ENCODE results near the gene CSDE1. TPM values are rescaled to one million over a fixed set of nuclear protein-coding genes. Genes with fewer than 3 reads are reported as not detected.

The CSDE1 gene
- total and polyA plus RNA-seq, 5 donors: 227 to 819 (median 731) TPM

- Histone ChIP-seq H3K27ac (ENCODE audit: low read length) (no peak overlapping the region), H3K9me3 (ENCODE audit: control insufficient read depth, low read length) (no peaks in the 10 kb centered on the region), H3K27me3 (ENCODE audit: control insufficient read depth, insufficient read depth) (no peaks in the 10 kb centered on the region), H3K4me3 (ENCODE audit: low read length) (no peak overlapping the region), H3K4me1 (ENCODE audit: control insufficient read depth, insufficient read depth, low read length) (no peaks in the 10 kb centered on the region)
- WGBS: 55% methylated on average over 2 of the region's 2 CpGs
- DNase-seq (no peak), ATAC-seq (no peak)
- intact Hi-C loops (cut with DNase I): no loop called here
These were observed 55.9 kb downstream of the CSDE1 start for GRCh38 chr1:114701931-114702330.

GRCh38 chr1:114700036-114700600, 57.7 kb downstream of the CSDE1 start:
- Histone ChIP-seq H3K9me3 (ENCODE audit: control insufficient read depth, low read length) (no peaks in the 10 kb centered on the region), H3K27ac (ENCODE audit: low read length) (no peak overlapping the region), H3K4me3 (ENCODE audit: low read length) (no peak overlapping the region), H3K27me3 (ENCODE audit: control insufficient read depth, insufficient read depth) (no peaks in the 10 kb centered on the region), H3K4me1 (ENCODE audit: control insufficient read depth, insufficient read depth, low read length) (no peaks in the 10 kb centered on the region)
- WGBS: 42% methylated on average over 4 of the region's 4 CpGs
- ATAC-seq (no peak), DNase-seq (no peak)
- intact Hi-C loops (cut with DNase I): no loop called here

- ATAC-seq (no peak), DNase-seq (no peak)
- Histone ChIP-seq H3K9me3 (ENCODE audit: control insufficient read depth, low read length) (no peaks in the 10 kb centered on the region), H3K27me3 (ENCODE audit: control insufficient read depth, insufficient read depth) (no peaks in the 10 kb centered on the region), H3K4me3 (ENCODE audit: low read length) (no peak overlapping the region), H3K27ac (ENCODE audit: low read length) (no peak overlapping the region), H3K4me1 (ENCODE audit: control insufficient read depth, insufficient read depth, low read length) (no peaks in the 10 kb centered on the region)
- intact Hi-C loops (cut with DNase I): no loop called here
These were observed 61.0 kb downstream of the CSDE1 start for GRCh38 chr1:114696810-114697209.

- H3K4me1 ChIP-seq (ENCODE audit: control insufficient read depth, insufficient read depth, low read length): no peaks in the 10 kb centered on the region
- intact Hi-C loops (cut with DNase I): no loop called here
- 71% methylated on average over 6 of the region's 6 CpGs for WGBS
- no peaks in the 10 kb centered on the region for H3K9me3 ChIP-seq (ENCODE audit: control insufficient read depth, low read length)
- no peak for ATAC-seq
- H3K4me3 ChIP-seq (ENCODE audit: low read length): no peak within 1 kb of the TSS
- no peak for DNase-seq
- H3K27ac ChIP-seq (ENCODE audit: low read length): no peak within 1 kb of the TSS
- no peaks in the 10 kb centered on the region for H3K27me3 ChIP-seq (ENCODE audit: control insufficient read depth, insufficient read depth)
These were observed 62.2 kb downstream of the CSDE1 start, which contains the start of gene AMPD1 for GRCh38 chr1:114695430-114696058. Gene AMPD1, minus strand, starts transcription at chr1:114695546. Its CDS starts 75 bp downstream, at chr1:114695471.

GRCh38 chr1:114694540-114695310, 63.1 kb downstream of the CSDE1 start:
- Histone ChIP-seq H3K4me3 (ENCODE audit: low read length) (no peak overlapping the region), H3K4me1 (ENCODE audit: control insufficient read depth, insufficient read depth, low read length) (no peaks in the 10 kb centered on the region), H3K9me3 (ENCODE audit: control insufficient read depth, low read length) (no peaks in the 10 kb centered on the region), H3K27me3 (ENCODE audit: control insufficient read depth, insufficient read depth) (no peaks in the 10 kb centered on the region), H3K27ac (ENCODE audit: low read length) (no peak overlapping the region)
- WGBS: 83% methylated on average over 9 of the region's 9 CpGs
- DNase-seq: no peak
- no peak for ATAC-seq
- intact Hi-C loops (cut with DNase I): no loop called here

- WGBS: 95% methylated on average over 3 of the region's 3 CpGs
- Histone ChIP-seq H3K4me3 (ENCODE audit: low read length) (no peak overlapping the region), H3K27ac (ENCODE audit: low read length) (no peak overlapping the region), H3K27me3 (ENCODE audit: control insufficient read depth, insufficient read depth) (no peaks in the 10 kb centered on the region), H3K4me1 (ENCODE audit: control insufficient read depth, insufficient read depth, low read length) (no peaks in the 10 kb centered on the region), H3K9me3 (ENCODE audit: control insufficient read depth, low read length) (no peaks in the 10 kb centered on the region)
- ATAC-seq: no peak
- no peak for DNase-seq
- intact Hi-C loops (cut with DNase I): no loop called here
These were observed 64.8 kb downstream of the CSDE1 start for GRCh38 chr1:114692947-114693346.

- intact Hi-C loops (cut with DNase I): no loop called here
- Histone ChIP-seq H3K27me3 (ENCODE audit: control insufficient read depth, insufficient read depth) (peaks cover 4% of the 10 kb centered on the region), H3K4me1 (ENCODE audit: control insufficient read depth, insufficient read depth, low read length) (no peaks in the 10 kb centered on the region), H3K27ac (ENCODE audit: low read length) (no peak overlapping the region), H3K9me3 (ENCODE audit: control insufficient read depth, low read length) (no peaks in the 10 kb centered on the region), H3K4me3 (ENCODE audit: low read length) (no peak overlapping the region)
- ATAC-seq (no peak), DNase-seq (no peak)
- 84% methylated on average over 2 of the region's 2 CpGs for WGBS
These were observed 66.7 kb downstream of the CSDE1 start for GRCh38 chr1:114691061-114691460.

- no peak overlapping the region for H3K4me3 ChIP-seq (ENCODE audit: low read length)
- H3K4me1 ChIP-seq (ENCODE audit: control insufficient read depth, insufficient read depth, low read length): no peaks in the 10 kb centered on the region
- intact Hi-C loops (cut with DNase I): no loop called here
- peaks cover 4% of the 10 kb centered on the region for H3K27me3 ChIP-seq (ENCODE audit: control insufficient read depth, insufficient read depth)
- ATAC-seq (no peak), DNase-seq (no peak)
- H3K27ac ChIP-seq (ENCODE audit: low read length): no peak overlapping the region
- WGBS: 60% methylated on average over 1 of the region's 1 CpG
- H3K9me3 ChIP-seq (ENCODE audit: control insufficient read depth, low read length): no peaks in the 10 kb centered on the region
These were observed 67.6 kb downstream of the CSDE1 start for GRCh38 chr1:114690148-114690547.

- no peak overlapping the region for H3K27ac ChIP-seq (ENCODE audit: low read length)
- H3K27me3 ChIP-seq (ENCODE audit: control insufficient read depth, insufficient read depth): peaks cover 4% of the 10 kb centered on the region
- H3K9me3 ChIP-seq (ENCODE audit: control insufficient read depth, low read length): no peaks in the 10 kb centered on the region
- 85% methylated on average over 4 of the region's 4 CpGs for WGBS
- ATAC-seq: no peak
- no peaks in the 10 kb centered on the region for H3K4me1 ChIP-seq (ENCODE audit: control insufficient read depth, insufficient read depth, low read length)
- intact Hi-C loops (cut with DNase I): no loop called here
- DNase-seq: no peak
- H3K4me3 ChIP-seq (ENCODE audit: low read length): no peak overlapping the region
These were observed 69.3 kb downstream of the CSDE1 start for GRCh38 chr1:114688526-114688925.

- no peak for ATAC-seq
- 82% methylated on average over 5 of the region's 5 CpGs for whole genome bisulfite sequencing
- DNase-seq: no peak
- no peaks in the 10 kb centered on the region for H3K4me1 ChIP-seq (ENCODE audit: control insufficient read depth, insufficient read depth, low read length)
- no peaks in the 10 kb centered on the region for H3K9me3 ChIP-seq (ENCODE audit: control insufficient read depth, low read length)
- no peak overlapping the region for H3K27ac ChIP-seq (ENCODE audit: low read length)
- intact Hi-C loops (cut with DNase I): no loop called here
- peaks cover 4% of the 10 kb centered on the region for H3K27me3 ChIP-seq (ENCODE audit: control insufficient read depth, insufficient read depth)
- no peak overlapping the region for H3K4me3 ChIP-seq (ENCODE audit: low read length)
These were observed 71.9 kb downstream of the CSDE1 start for GRCh38 chr1:114685851-114686250.

- Histone ChIP-seq H3K27ac (ENCODE audit: low read length) (no peak overlapping the region), H3K4me1 (ENCODE audit: control insufficient read depth, insufficient read depth, low read length) (no peaks in the 10 kb centered on the region), H3K4me3 (ENCODE audit: low read length) (no peak overlapping the region), H3K9me3 (ENCODE audit: control insufficient read depth, low read length) (no peaks in the 10 kb centered on the region), H3K27me3 (ENCODE audit: control insufficient read depth, insufficient read depth) (no peaks in the 10 kb centered on the region)
- ATAC-seq (no peak), DNase-seq (no peak)
- 76% methylated on average over 5 of the region's 5 CpGs for WGBS
- intact Hi-C loops (cut with DNase I): no loop called here
These were observed 80.1 kb downstream of the CSDE1 start for GRCh38 chr1:114677691-114678090.

All from right cardiac atrium (tissue), 5 donors.